ENCODE data around the gene EIF3D. TPM values are rescaled to one million over a fixed set of nuclear protein-coding genes. Genes with fewer than 3 reads are reported as not detected.
A peak's percentile ranks its signal among the peaks of the same experiment; 100 is the strongest.
"Not testable (repeated sequence)": the region's sequence is repeated elsewhere in the genome, so short reads cannot be mapped to it uniquely, and the experiment has no call there.

EIF3D gene
- total RNA-seq, 1 donor from 2014 or later = 212 TPM

- Histone ChIP-seq H3K27me3 (no peaks in the 10 kb centered on the region), H3K27ac (peak overlapping the region; percentile 88 to 93), H3K4me3 (peak overlapping the region; percentile 80), H3K36me3 (peaks cover 28 to 29% of the 10 kb centered on the region in 2 donors), H3K4me1 (peaks cover 0 to 11% of the 10 kb centered on the region in 2 donors), H3K9me3 (no peaks in the 10 kb centered on the region)
- TF ChIP-seq CTCF (IDR thresholded peaks at IDR 0.05) = no peak
- no peak for DNase-seq (ENCODE audit: low spot score in 2 of 2)
- intact Hi-C loops (cut with DNase I) = loop anchor here (5.0 kb wide), 1 partner anchor 1226 kb away; no protein-coding TSS in a partner anchor
These were observed 625 bp downstream of the EIF3D start for GRCh38 chr22:36528341-36528740.

- peaks cover 85% of the 10 kb centered on the region in 2 donors for H3K36me3 ChIP-seq
- no peak overlapping the region for H3K27ac ChIP-seq
- no peak for DNase-seq (ENCODE audit: low spot score in 2 of 2)
- intact Hi-C loops (cut with DNase I) = no loop called here
- H3K4me1 ChIP-seq = peaks cover 0 to 4% of the 10 kb centered on the region in 2 donors
- TF ChIP-seq CTCF (IDR thresholded peaks at IDR 0.05) = no peak
- H3K9me3 ChIP-seq = no peaks in the 10 kb centered on the region
- no peak overlapping the region for H3K4me3 ChIP-seq
- H3K27me3 ChIP-seq = no peaks in the 10 kb centered on the region
These were observed 6.3 kb downstream of the EIF3D start for GRCh38 chr22:36522662-36523061.

DNA sequence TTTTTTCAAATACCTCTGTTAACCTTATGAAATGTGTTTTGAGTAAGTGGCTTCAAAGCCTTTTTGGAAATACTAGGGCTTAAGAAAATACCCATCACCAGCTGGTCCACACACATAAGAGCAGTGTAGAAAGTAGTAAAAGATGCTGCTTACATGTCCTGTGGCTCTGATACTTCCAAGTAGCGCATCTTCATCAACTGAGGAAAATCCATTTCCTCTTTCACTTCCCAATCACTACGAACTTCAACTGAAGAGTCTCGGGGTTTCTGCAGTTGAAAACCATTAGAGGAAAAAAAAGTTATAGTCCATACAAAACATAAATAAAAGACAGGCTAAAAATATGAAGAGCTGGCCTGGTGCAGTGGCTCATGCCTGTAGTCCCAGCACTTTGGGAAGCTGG lies 8.5 kb downstream of the EIF3D start:
- DNase-seq (ENCODE audit: low spot score in 2 of 2) = no peak
- H3K27me3 ChIP-seq = no peaks in the 10 kb centered on the region
- H3K36me3 ChIP-seq = peaks cover 99 to 100% of the 10 kb centered on the region in 2 donors
- intact Hi-C loops (cut with DNase I) = no loop called here
- TF ChIP-seq CTCF (IDR thresholded peaks at IDR 0.05) = no peak
- no peaks in the 10 kb centered on the region for H3K4me1 ChIP-seq
- no peak overlapping the region for H3K4me3 ChIP-seq
- H3K9me3 ChIP-seq = no peaks in the 10 kb centered on the region
- H3K27ac ChIP-seq = no peak overlapping the region

GRCh38 chr22:36519906-36520305 lies 9.1 kb downstream of the EIF3D start:
- H3K9me3 ChIP-seq; H3K4me3 ChIP-seq; intact Hi-C loops (cut with DNase I); H3K27ac ChIP-seq; H3K27me3 ChIP-seq; H3K4me1 ChIP-seq; DNase-seq (ENCODE audit: low spot score in 2 of 2): not testable (repeated sequence)
- H3K36me3 ChIP-seq = peaks cover 99 to 100% of the 10 kb centered on the region in 2 donors

DNA sequence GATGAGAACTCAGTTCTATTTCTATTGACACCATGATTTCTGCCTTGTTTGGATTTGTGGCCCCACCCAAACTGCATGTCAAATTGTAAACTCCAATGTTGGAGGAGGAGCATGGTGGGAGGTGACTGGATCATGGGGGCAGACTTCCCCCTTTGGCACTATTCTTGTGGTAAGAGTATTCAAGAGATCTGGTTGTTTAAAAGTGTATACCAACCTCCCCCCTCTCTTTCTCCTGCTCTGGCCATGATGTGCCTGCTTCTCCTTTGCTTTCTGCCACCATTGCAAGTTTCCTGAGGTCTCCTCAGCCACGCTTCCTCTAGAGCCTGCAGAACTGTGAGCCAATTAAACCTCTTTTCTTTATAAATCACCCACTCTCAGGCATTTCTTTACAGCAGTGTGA lies 14.2 kb downstream of the EIF3D start:
- TF ChIP-seq CTCF (IDR thresholded peaks at IDR 0.05) = no peak
- Histone ChIP-seq H3K36me3 (peaks cover 95% of the 10 kb centered on the region in 2 donors), H3K9me3 (no peaks in the 10 kb centered on the region), H3K27ac (no peak overlapping the region), H3K4me3 (no peak overlapping the region), H3K4me1 (no peaks in the 10 kb centered on the region), H3K27me3 (no peaks in the 10 kb centered on the region)
- intact Hi-C loops (cut with DNase I) = no loop called here
- no peak for DNase-seq (ENCODE audit: low spot score in 2 of 2)

DNA sequence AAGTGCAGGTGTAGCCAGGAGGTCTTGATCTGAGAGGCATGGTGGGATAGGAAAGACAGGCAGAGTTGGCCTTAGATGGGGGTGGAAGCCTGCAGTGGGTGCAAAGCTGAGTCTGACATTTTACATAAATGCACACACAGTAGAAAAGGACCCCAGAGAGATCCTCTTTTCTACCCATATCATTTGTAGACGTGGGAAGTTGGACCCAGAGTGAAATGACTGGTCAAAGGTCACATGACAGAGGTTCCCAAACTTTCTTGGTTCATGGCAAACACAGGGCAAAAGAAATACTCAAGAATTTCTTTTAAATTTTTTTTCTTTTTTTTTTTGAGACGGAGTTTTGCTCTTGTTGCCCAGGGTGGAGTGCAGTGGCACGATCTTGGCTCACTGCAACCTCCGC lies 16.0 kb downstream of the EIF3D start:
- H3K27me3 ChIP-seq = no peaks in the 10 kb centered on the region
- H3K27ac ChIP-seq = no peak overlapping the region
- intact Hi-C loops (cut with DNase I) = no loop called here
- peaks cover 78% of the 10 kb centered on the region in 2 donors for H3K36me3 ChIP-seq
- H3K9me3 ChIP-seq = no peaks in the 10 kb centered on the region
- no peak for DNase-seq (ENCODE audit: low spot score in 2 of 2)
- H3K4me1 ChIP-seq = no peaks in the 10 kb centered on the region
- H3K4me3 ChIP-seq = no peak overlapping the region
- TF ChIP-seq CTCF (IDR thresholded peaks at IDR 0.05) = no peak
